Transverse colon (tissue), 4 donors: Measurements from ENCODE around the gene RARB. TPM values are rescaled to one million over a fixed set of nuclear protein-coding genes. Genes with fewer than 3 reads are reported as not detected.

Experiments used
- DNase-seq: peaks from one replicate; pipeline ENCODE4 v3.0.0-alpha.2; 2019
- H3K27ac ChIP-seq, 4 donors: fragments of 200-600 bp; sonication (generic); 2 replicates each; pipeline ENCODE4 v1.5.1; 2016 to 2018; ENCODE audit warnings: inconsistent platforms in 4 of 4
- H3K27me3 ChIP-seq: fragments of 200-600 bp; sonication (generic); 2 replicates; pipeline ENCODE4 v1.5.1; 2017; ENCODE audit warnings: inconsistent platforms
- H3K36me3 ChIP-seq, 4 donors: fragments of 200-600 bp; sonication (generic); 2 replicates each; pipeline ENCODE4 v1.5.1; 2017 to 2019; ENCODE audit warnings: inconsistent platforms in 4 of 4
- H3K4me1 ChIP-seq, 4 donors: fragments of 200-600 bp; sonication (generic); 2 replicates each; pipeline ENCODE4 v1.5.1; 2017 to 2020; ENCODE audit warnings: inconsistent platforms in 4 of 4
- H3K4me3 ChIP-seq, 4 donors: fragments of 200-600 bp; sonication (generic); 1 replicate in 1 of 4; 2 replicates in 3 of 4; pipeline versions ENCODE4 v1.5.1 to v1.6.1; 2017 to 2019; ENCODE audit warnings: inconsistent platforms in 4 of 4
- H3K9me3 ChIP-seq, 2 donors: fragments of 200-600 bp; sonication (generic); 2 replicates each; pipeline ENCODE4 v1.5.1; 2017 to 2019; ENCODE audit warnings: inconsistent platforms in 2 of 2
- CTCF ChIP-seq, 5 experiments: fragments of 200-600 bp in 3 of 5; fragments of 450-650 bp in 2 of 5; sonication (generic) in 3 of 5; IDR thresholded peaks; 1 replicate in 2 of 5; 2 replicates in 3 of 5; pipeline ENCODE4 v1.5.1; 2016 to 2017; ENCODE audit warnings: antibody characterized with exemption in 5 of 5, inconsistent platforms in 3 of 5, mild to moderate bottlenecking in 2 of 5, moderate library complexity in 1 of 5
- EP300 ChIP-seq: sonication (generic); formaldehyde crosslinking; IDR thresholded peaks from one replicate; pipeline ENCODE4 v1.6.1; 2017; ENCODE audit warnings: antibody characterized with exemption, low read depth
- POLR2A ChIP-seq: fragments of 450-650 bp; IDR thresholded peaks from one replicate; pipeline ENCODE4 v1.6.1; 2016; ENCODE audit warnings: antibody characterized with exemption, mild to moderate bottlenecking, moderate library complexity
- POLR2AphosphoS5 ChIP-seq, 3 donors: sonication (generic); formaldehyde crosslinking; IDR thresholded peaks; one replicate each; pipeline ENCODE4 v1.6.1; 2016; ENCODE audit warnings: antibody characterized with exemption in 3 of 3
- WGBS, 2 donors: methylation state at CpG; one replicate each; pipeline ENCODE4 v1.1.5; 2018; ENCODE audit warnings: low coverage in 1 of 2; 5-methylcytosine and 5-hydroxymethylcytosine counted together
- in situ Hi-C, 4 donors: fragments of 200-750 bp; cut with MboI; loops; one replicate each; pipeline versions ENCODE4 v1.15.0 to v1.15.1; 2017; ENCODE audit warnings: low sequenced_read_pairs in 3 of 4, low pct_ligation_motif_present in 1 of 4, low pct_unique_long_range_greater_than_20kb in 1 of 4
- intact Hi-C: fragments of 100-400 bp; cut with DNase I; formaldehyde crosslinking; loops from one replicate; pipeline ENCODE4 v1.15.1; 2023; ENCODE audit warnings: low total_unique reads
- total RNA-seq, 4 donors: library from RNA; depleted of rRNA; stranded (reverse); fragments of >200 nt; gene quantifications; one replicate each; pipeline ENCODE4 v1.1.0, GENCODE V29; 2016

RARB gene
- total RNA-seq, 4 donors from 2014 or later: 2.4 to 4.5 (median 2.9) TPM; not detected in 1

GRCh38 chr3:25495726-25496253 lies 67.7 kb downstream of the RARB start:
- intact Hi-C loops: no loop called here
- in situ Hi-C loops: no loop called here
- Histone ChIP-seq H3K27me3 (no peaks in the 10 kb centered on the region), H3K27ac (no peak overlapping the region), H3K9me3 (peaks cover 15 to 17% of the 10 kb centered on the region in 2 donors), H3K4me1 (no peaks in the 10 kb centered on the region), H3K36me3 (no peaks in the 10 kb centered on the region), H3K4me3 (no peak overlapping the region)
- no peak for DNase-seq
- TF ChIP-seq POLR2A: no peak
- no peak for TF ChIP-seq EP300
- no peak for TF ChIP-seq POLR2AphosphoS5 (IDR thresholded peaks at IDR 0.05)
- no peak for TF ChIP-seq CTCF (IDR thresholded peaks at IDR 0.05)
- 83 to 93% methylated on average over 2 to 5 of the region's 5 CpGs for WGBS, 2 donors

GRCh38 chr3:25497096-25497495 lies 69.0 kb downstream of the RARB start:
- DNase-seq: no peak
- WGBS, 2 donors: 96% methylated on average over 10 of the region's 10 CpGs; no CpG with 5 or more reads in 1 of the 2 donors
- Histone ChIP-seq H3K4me1 (no peaks in the 10 kb centered on the region), H3K4me3 (no peak overlapping the region), H3K27ac (no peak overlapping the region), H3K27me3 (no peaks in the 10 kb centered on the region), H3K36me3 (no peaks in the 10 kb centered on the region), H3K9me3 (peaks cover 15 to 17% of the 10 kb centered on the region in 2 donors)
- intact Hi-C loops: no loop called here
- TF ChIP-seq POLR2A: no peak
- no peak for TF ChIP-seq CTCF (IDR thresholded peaks at IDR 0.05)
- no peak for TF ChIP-seq POLR2AphosphoS5 (IDR thresholded peaks at IDR 0.05)
- TF ChIP-seq EP300: no peak
- in situ Hi-C loops: no loop called here

- Histone ChIP-seq H3K27me3 (no peaks in the 10 kb centered on the region), H3K4me1 (no peaks in the 10 kb centered on the region), H3K4me3 (no peak overlapping the region), H3K9me3 (no peaks in the 10 kb centered on the region), H3K27ac (no peak overlapping the region), H3K36me3 (no peaks in the 10 kb centered on the region)
- intact Hi-C loops: no loop called here
- in situ Hi-C loops: no loop called here
- DNase-seq: no peak
- WGBS, 2 donors: 79 to 91% methylated on average over 4 to 5 of the region's 5 CpGs
- no peak for TF ChIP-seq POLR2A
- TF ChIP-seq CTCF (IDR thresholded peaks at IDR 0.05): no peak
- no peak for TF ChIP-seq POLR2AphosphoS5 (IDR thresholded peaks at IDR 0.05)
- no peak for TF ChIP-seq EP300
Measured at GRCh38 chr3:25500706-25501210, 72.7 kb downstream of the RARB start.

- intact Hi-C loops (no loop called here), in situ Hi-C loops (no loop called here)
- 86 to 90% methylated on average over 1 of the region's 1 CpG for WGBS, 2 donors
- H3K36me3 ChIP-seq: no peaks in the 10 kb centered on the region
- H3K4me3 ChIP-seq: no peak overlapping the region
- H3K27me3 ChIP-seq: no peaks in the 10 kb centered on the region
- H3K27ac ChIP-seq: no peak overlapping the region
- H3K4me1 ChIP-seq: no peaks in the 10 kb centered on the region
- DNase-seq: no peak
- no peaks in the 10 kb centered on the region for H3K9me3 ChIP-seq
- TF ChIP-seq POLR2AphosphoS5 (IDR thresholded peaks at IDR 0.05): no peak
- TF ChIP-seq EP300: no peak
- TF ChIP-seq POLR2A: no peak
- no peak for TF ChIP-seq CTCF (IDR thresholded peaks at IDR 0.05)
Measured at GRCh38 chr3:25502233-25502632, 74.2 kb downstream of the RARB start.
